GM13977 (cell line): Measurements from ENCODE around the gene MTCL1.

Source experiments
- DNase-seq: peaks from one replicate; pipeline ENCODE4 v3.0.0; 2012; ENCODE audit warnings: low spot score
- in situ Hi-C: fragments of 300-500 bp; cut with MboI; formaldehyde crosslinking; loops from one replicate; pipeline ENCODE4 v1.12.0; 2022; ENCODE audit warnings: low sequenced_read_pairs, low pct_unique_long_range_greater_than_20kb, mixed read lengths, inconsistent platforms; ENCODE audit not compliant: unreplicated experiment
- TF ChIP-seq, protein P1 (sequence below): IDR thresholded peaks from 2 replicates; pipeline ENCODE4 v1.5.1; 2012; ENCODE audit warnings: mild to moderate bottlenecking, control low read depth; ENCODE audit not compliant: insufficient read depth; ENCODE audit errors: extremely low read depth, missing control alignments

Gene MTCL1

DNA sequence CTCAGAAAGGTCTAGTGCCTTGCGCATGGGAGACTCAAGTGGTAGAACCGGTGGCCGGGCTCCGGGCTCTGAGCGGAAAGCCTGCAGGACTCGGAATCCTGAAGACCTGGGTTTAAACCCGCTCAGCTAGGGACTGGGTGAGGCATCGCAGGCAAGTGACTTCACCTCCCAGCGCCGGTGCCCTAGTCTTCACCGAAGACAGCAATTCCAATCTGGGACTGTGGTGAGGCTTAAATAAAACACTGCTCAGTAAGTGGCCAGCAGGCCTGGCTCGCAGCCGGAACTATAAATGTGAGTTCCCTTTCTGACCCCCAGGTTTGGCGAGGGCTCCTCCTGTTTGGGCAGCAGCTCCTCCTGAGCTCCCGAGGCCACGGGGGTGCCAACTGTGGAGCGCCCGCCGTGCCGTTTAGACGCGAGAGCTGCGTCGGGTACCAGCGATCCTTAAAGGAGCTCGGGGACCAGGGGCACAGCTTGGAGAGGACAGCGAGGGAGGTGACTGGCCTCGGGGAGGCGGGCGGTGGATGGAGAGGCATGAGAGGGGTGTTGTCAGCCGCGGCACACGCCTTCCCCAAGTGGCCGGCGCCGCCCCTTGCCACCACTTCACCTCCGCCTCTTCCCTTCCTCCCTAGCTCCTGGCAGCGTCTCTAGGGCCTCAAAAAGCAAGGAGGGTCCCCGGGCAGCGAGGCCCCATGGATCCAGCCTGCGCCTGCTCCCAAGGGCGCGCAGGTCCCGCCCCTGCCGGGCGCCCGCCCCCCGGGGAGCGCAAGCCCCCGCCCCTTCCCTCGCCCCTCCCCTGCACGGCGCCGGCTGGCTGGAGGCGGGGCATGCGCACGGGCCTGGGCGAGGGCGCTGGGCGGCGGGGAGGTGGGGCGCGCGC is 757 bp upstream of the MTCL1 start:
- in situ Hi-C loops, result no loop called here
- TF ChIP-seq, protein P1, sequence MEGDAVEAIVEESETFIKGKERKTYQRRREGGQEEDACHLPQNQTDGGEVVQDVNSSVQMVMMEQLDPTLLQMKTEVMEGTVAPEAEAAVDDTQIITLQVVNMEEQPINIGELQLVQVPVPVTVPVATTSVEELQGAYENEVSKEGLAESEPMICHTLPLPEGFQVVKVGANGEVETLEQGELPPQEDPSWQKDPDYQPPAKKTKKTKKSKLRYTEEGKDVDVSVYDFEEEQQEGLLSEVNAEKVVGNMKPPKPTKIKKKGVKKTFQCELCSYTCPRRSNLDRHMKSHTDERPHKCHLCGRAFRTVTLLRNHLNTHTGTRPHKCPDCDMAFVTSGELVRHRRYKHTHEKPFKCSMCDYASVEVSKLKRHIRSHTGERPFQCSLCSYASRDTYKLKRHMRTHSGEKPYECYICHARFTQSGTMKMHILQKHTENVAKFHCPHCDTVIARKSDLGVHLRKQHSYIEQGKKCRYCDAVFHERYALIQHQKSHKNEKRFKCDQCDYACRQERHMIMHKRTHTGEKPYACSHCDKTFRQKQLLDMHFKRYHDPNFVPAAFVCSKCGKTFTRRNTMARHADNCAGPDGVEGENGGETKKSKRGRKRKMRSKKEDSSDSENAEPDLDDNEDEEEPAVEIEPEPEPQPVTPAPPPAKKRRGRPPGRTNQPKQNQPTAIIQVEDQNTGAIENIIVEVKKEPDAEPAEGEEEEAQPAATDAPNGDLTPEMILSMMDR, result no peak
- peak; percentile 99 for DNase-seq

DNA sequence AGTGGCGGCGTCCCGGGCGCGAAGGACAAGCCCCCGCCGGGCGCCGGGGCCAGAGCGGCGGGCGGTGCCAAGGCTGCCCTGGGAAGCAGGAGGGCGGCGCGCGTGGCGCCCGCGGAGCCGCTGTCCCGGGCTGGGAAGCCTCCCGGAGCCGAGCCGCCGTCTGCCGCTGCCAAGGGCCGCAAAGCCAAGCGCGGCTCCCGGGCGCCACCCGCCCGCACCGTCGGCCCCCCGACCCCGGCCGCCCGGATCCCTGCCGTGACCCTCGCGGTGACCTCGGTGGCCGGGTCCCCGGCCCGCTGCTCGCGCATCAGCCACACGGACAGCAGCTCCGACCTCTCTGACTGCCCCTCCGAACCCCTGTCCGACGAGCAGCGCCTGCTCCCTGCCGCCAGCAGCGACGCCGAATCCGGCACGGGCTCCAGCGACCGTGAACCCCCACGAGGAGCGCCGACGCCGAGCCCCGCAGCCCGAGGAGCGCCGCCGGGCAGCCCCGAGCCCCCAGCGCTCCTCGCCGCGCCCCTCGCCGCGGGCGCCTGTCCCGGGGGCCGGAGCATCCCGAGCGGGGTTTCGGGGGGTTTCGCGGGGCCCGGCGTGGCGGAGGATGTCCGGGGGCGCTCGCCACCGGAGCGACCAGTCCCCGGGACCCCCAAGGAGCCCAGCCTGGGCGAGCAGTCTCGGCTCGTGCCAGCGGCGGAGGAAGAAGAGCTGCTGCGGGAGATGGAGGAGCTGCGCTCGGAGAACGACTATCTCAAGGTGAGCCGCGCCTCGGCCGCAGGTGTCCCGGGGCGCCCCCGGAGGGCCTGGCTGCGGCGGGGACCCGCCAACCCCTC is 820 bp downstream of the MTCL1 start:
- DNase-seq, result peak; percentile 58
- in situ Hi-C loops, result no loop called here
- TF ChIP-seq, protein P1, result no peak

DNA sequence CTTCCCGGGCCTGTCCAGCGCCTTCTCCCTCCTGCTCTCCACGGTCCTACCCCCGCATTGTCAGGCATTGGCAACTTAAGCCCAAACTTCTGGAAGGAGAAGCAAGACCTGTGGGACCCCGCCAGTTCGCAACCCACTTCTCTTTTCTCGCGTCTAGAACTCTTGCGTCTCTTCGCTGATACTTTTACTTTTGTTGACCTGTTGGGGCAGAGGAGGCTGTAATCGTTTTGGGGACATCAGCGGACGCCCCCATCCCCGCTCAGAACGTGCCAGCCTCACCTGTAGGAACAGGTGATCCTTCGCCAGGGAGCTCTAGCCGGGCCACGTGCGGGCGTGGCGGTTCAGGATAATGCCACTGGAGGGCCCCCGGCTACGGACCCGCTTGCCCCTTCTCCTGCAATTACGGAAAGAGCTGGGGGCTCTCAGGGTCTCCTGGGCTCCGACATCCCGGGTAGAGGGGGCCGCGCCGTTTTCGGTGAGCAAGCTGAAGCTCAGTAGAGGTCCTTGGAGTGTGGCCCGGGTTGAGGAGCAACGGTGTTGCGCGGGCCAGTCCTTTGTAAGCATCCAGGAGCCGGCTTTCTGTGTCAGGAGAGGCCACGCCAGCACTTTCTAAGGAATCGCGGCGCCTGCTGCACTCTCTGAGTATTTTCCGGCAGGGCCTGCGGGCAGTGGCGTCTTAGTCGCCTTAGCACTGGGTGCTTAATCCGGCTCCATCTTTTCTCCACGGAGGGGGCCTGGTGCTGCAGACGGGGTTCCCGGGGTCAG is 1.6 kb downstream of the MTCL1 start:
- TF ChIP-seq, protein P1, result no peak
- in situ Hi-C loops, result no loop called here
- peak; percentile 38 for DNase-seq

DNA sequence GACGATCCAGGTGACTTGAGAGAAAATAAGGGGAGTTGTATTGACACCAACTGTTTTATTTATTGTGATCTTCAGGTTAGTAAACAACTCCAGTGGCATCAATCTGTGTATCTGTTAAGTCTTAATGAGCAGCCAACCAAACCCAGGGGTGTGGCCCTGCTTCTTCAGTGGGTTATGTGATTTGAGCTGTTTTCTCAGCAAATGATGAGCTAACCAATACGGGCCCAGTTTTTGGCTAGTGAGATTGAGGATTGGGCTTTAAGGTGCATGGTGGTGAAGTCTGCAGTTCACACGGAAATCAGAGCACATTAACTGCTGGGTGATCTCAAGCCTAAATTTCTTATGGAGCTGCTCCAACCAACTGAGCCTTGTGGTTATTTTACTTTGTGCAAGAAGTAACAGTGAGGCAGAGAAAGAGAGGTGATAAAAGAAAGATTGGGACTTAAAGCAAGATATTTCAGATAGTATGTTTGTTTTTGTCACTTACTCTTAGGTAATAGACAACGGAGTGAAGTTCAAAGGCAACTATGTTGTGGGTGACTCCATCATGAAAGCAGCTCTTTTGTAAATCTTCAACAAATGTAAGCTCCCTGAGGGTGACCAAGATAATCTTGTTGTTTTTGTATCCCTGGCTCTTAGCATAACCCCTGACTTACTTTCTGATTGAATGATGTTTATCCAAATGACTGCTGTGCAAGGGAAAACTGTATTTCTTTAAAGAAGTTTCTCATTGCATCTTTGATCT is 2.4 kb downstream of the MTCL1 start:
- TF ChIP-seq, protein P1, result no peak
- DNase-seq, result no peak
- in situ Hi-C loops, result no loop called here

DNA sequence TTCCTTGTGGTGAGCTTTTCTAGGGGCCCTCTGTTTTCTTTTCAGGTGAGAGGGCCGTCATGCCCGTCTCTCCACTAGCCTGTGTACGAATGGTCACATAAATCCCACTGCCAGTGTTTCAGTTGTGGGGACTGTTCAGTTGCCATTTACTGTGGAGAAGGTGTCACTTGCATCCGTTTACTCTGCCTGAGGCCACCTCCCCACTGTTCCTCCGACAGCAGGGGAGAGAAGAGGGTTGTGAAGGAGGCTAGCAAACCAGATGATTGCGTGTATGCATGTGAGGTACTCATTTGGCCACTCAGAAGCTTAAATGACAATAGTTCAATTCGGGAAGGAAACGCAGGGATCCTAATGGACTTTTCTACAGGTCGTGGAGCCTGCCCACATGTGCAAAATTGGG is 3.3 kb downstream of the MTCL1 start:
- in situ Hi-C loops, result no loop called here
- no peak for DNase-seq
- TF ChIP-seq, protein P1, result no peak
